NCI-H128 (cell line): Measurements from ENCODE around the gene CX3CL1.
"Not testable (repeated sequence)": the region's sequence is repeated elsewhere in the genome, so short reads cannot be mapped to it uniquely, and the experiment has no call there.

Experiments
- DNase-seq: peaks from one replicate; lab custom pipeline; 2025; ENCODE audit not compliant: unreplicated experiment; lab: John Stamatoyannopoulos, UW

CX3CL1 gene

GRCh38 chr16:57372372-57373116 is at the start of gene CX3CL1:
Gene CX3CL1 (plus strand): TSS chr16:57372490. CDS start chr16:57372569, 79 bp downstream.
- DNase-seq: no peak

- DNase-seq: no peak
These were observed 47.5 kb upstream of the CX3CL1 start for GRCh38 chr16:57324749-57325148.

GRCh38 chr16:57325458-57325857 is 46.8 kb upstream of the CX3CL1 start:
- no peak for DNase-seq

- no peak for DNase-seq
These were observed 42.5 kb upstream of the CX3CL1 start for GRCh38 chr16:57329718-57330327.

GRCh38 chr16:57331355-57331754 is 40.9 kb upstream of the CX3CL1 start:
- DNase-seq: no peak

GRCh38 chr16:57333402-57333801 is 38.9 kb upstream of the CX3CL1 start:
- no peak for DNase-seq

- no peak for DNase-seq
These were observed 36.9 kb upstream of the CX3CL1 start for GRCh38 chr16:57335366-57335765.

- DNase-seq: no peak
These were observed 31.2 kb upstream of the CX3CL1 start for GRCh38 chr16:57341062-57341440.

GRCh38 chr16:57341441-57342303 is 30.6 kb upstream of the CX3CL1 start:
- DNase-seq: no peak

- not testable (repeated sequence) for DNase-seq
These were observed 29.7 kb upstream of the CX3CL1 start for GRCh38 chr16:57342606-57343005.

- no peak for DNase-seq
These were observed 29.1 kb upstream of the CX3CL1 start for GRCh38 chr16:57343221-57343620.

GRCh38 chr16:57344094-57344493 is 28.2 kb upstream of the CX3CL1 start:
- not testable (repeated sequence) for DNase-seq

GRCh38 chr16:57345021-57345420 is 27.3 kb upstream of the CX3CL1 start:
- DNase-seq: no peak

- DNase-seq: no peak
These were observed 26.6 kb upstream of the CX3CL1 start for GRCh38 chr16:57345666-57346204.

GRCh38 chr16:57347858-57348257 is 24.4 kb upstream of the CX3CL1 start:
- DNase-seq: no peak

GRCh38 chr16:57348327-57348726 is 24.0 kb upstream of the CX3CL1 start:
- no peak for DNase-seq

GRCh38 chr16:57349212-57350031 is 22.9 kb upstream of the CX3CL1 start:
- no peak for DNase-seq

GRCh38 chr16:57352636-57353047 is 19.6 kb upstream of the CX3CL1 start:
- no peak for DNase-seq

GRCh38 chr16:57354311-57354710 is 18.0 kb upstream of the CX3CL1 start:
- no peak for DNase-seq

- no peak for DNase-seq
These were observed 16.3 kb upstream of the CX3CL1 start for GRCh38 chr16:57355898-57356414.
